NCI-H1048 (cell line): ENCODE data around the gene ACTR1B.
A peak's percentile ranks its signal among the peaks of the same experiment; 100 is the strongest.
"Not testable (repeated sequence)": the region's sequence is repeated elsewhere in the genome, so short reads cannot be mapped to it uniquely, and the experiment has no call there.

Experiments
- DNase-seq: peaks from one replicate; lab custom pipeline; 2025; lab: John Stamatoyannopoulos, UW

Gene ACTR1B

GRCh38 chr2:97663962-97664635, at the start of gene ACTR1B:
Gene ACTR1B, minus strand, starts transcription at chr2:97664044. Its CDS starts 154 bp downstream, at chr2:97663890.
- DNase-seq: peak; percentile 95

GRCh38 chr2:97712693-97713295, 49.0 kb upstream of the ACTR1B start:
- DNase-seq: no peak

- DNase-seq: not testable (repeated sequence)
Observed at GRCh38 chr2:97712175-97712574, 48.3 kb upstream of the ACTR1B start.

GRCh38 chr2:97711394-97711711, 47.5 kb upstream of the ACTR1B start:
- DNase-seq: no peak

- no peak for DNase-seq
Observed at GRCh38 chr2:97708608-97709007, 44.8 kb upstream of the ACTR1B start.

GRCh38 chr2:97708048-97708380, 44.2 kb upstream of the ACTR1B start:
- no peak for DNase-seq

GRCh38 chr2:97707362-97708047, 43.7 kb upstream of the ACTR1B start:
- no peak for DNase-seq

GRCh38 chr2:97706708-97707345, 43.0 kb upstream of the ACTR1B start:
- DNase-seq: no peak

- no peak for DNase-seq
Observed at GRCh38 chr2:97706112-97706511, 42.3 kb upstream of the ACTR1B start.

- no peak for DNase-seq
Observed at GRCh38 chr2:97704989-97705388, 41.1 kb upstream of the ACTR1B start.

GRCh38 chr2:97703741-97704140, 39.9 kb upstream of the ACTR1B start:
- DNase-seq: no peak

GRCh38 chr2:97702731-97703470, 39.1 kb upstream of the ACTR1B start:
- no peak for DNase-seq

GRCh38 chr2:97701851-97702465, 38.1 kb upstream of the ACTR1B start:
- no peak for DNase-seq

- no peak for DNase-seq
Observed at GRCh38 chr2:97701186-97701585, 37.3 kb upstream of the ACTR1B start.

GRCh38 chr2:97699765-97700444, 36.1 kb upstream of the ACTR1B start:
- no peak for DNase-seq

GRCh38 chr2:97698530-97698929, 34.7 kb upstream of the ACTR1B start:
- DNase-seq: no peak

GRCh38 chr2:97697252-97698235, 33.7 kb upstream of the ACTR1B start:
- DNase-seq: peak; percentile 46

GRCh38 chr2:97695744-97696143, 31.9 kb upstream of the ACTR1B start:
- no peak for DNase-seq

- DNase-seq: no peak
Observed at GRCh38 chr2:97693476-97693875, 29.6 kb upstream of the ACTR1B start.

- DNase-seq: no peak
Observed at GRCh38 chr2:97691166-97691565, 27.3 kb upstream of the ACTR1B start.
